WTC11 (cell line): ENCODE results near the gene CEP72. TPM values are rescaled to one million over a fixed set of nuclear protein-coding genes. Genes with fewer than 3 reads are reported as not detected.
A peak's percentile ranks its signal among the peaks of the same experiment; 100 is the strongest.

Experiments
- ATAC-seq: fragments of 200-7000 bp; cut with Tn5 transposase; 2 replicates; pipeline ENCODE4 v1.10.0; 2021; ENCODE audit warnings: mild to moderate bottlenecking, moderate library complexity
- CTCF ChIA-PET: fragments of 300-600 bp; sonication (Branson Sonifier 250); formaldehyde crosslinking; loops from one replicate; lab custom pipeline; 2021; ENCODE audit warnings: antibody characterized with exemption; lab: Charles Lee
- POLR2A ChIA-PET: fragments of 350-600 bp; sonication (Branson Sonifier 250); formaldehyde crosslinking; loops from one replicate; lab custom pipeline; 2021; ENCODE audit warnings: antibody characterized with exemption; lab: Charles Lee
- DNase-seq: peaks from one replicate; pipeline ENCODE4 v3.0.0; 2021; ENCODE audit warnings: low spot score
- H3K27ac Mint-ChIP-seq: 2 replicates; pipeline ENCODE4 v1.8.0; 2021; ENCODE audit warnings: mixed read lengths
- H3K27me3 Mint-ChIP-seq: 2 replicates; pipeline ENCODE4 v1.8.0; 2021; ENCODE audit warnings: low read depth, mild to moderate bottlenecking, moderate library complexity, mixed read lengths
- H3K36me3 Mint-ChIP-seq: 2 replicates; pipeline ENCODE4 v1.8.0; 2021; ENCODE audit warnings: mixed read lengths
- H3K4me1 Mint-ChIP-seq: 2 replicates; pipeline ENCODE4 v1.8.0; 2022; ENCODE audit warnings: mixed read lengths
- H3K4me3 Mint-ChIP-seq: 2 replicates; pipeline ENCODE4 v1.8.0; 2021; ENCODE audit warnings: mild to moderate bottlenecking, moderate library complexity, mixed read lengths
- H3K9me3 Mint-ChIP-seq: 2 replicates; pipeline ENCODE4 v1.8.0; 2021; ENCODE audit warnings: mixed read lengths
- CREM ChIP-seq: sonication (generic); formaldehyde crosslinking; IDR thresholded peaks from 2 replicates; pipeline ENCODE4 v1.8.1; 2022; ENCODE audit warnings: mild to moderate bottlenecking, missing genetic modification reagents, moderate library complexity
- ESRRA ChIP-seq: sonication (generic); formaldehyde crosslinking; IDR thresholded peaks from 2 replicates; pipeline ENCODE4 v1.8.1; 2022; ENCODE audit warnings: mild to moderate bottlenecking, missing genetic modification reagents, borderline replicate concordance
- FOXP4 ChIP-seq: sonication (generic); formaldehyde crosslinking; IDR thresholded peaks from 2 replicates; pipeline ENCODE4 v1.8.0; 2022; ENCODE audit warnings: mild to moderate bottlenecking, missing genetic modification reagents
- GTF2I ChIP-seq: fragments of 250-450 bp; sonication (Bioruptor Pico); conservative IDR thresholded peaks from 2 replicates; pipeline ENCODE4 v1.4.0; 2021; ENCODE audit warnings: mild to moderate bottlenecking
- NR1H2 ChIP-seq: sonication (generic); formaldehyde crosslinking; IDR thresholded peaks from 2 replicates; pipeline ENCODE4 v1.9.0; 2021; ENCODE audit warnings: mild to moderate bottlenecking, moderate library complexity, missing genetic modification reagents
- PREB ChIP-seq: sonication (generic); formaldehyde crosslinking; IDR thresholded peaks from 2 replicates; pipeline ENCODE4 v1.8.1; 2022; ENCODE audit warnings: mild to moderate bottlenecking, missing genetic modification reagents, moderate library complexity, borderline replicate concordance
- RELA ChIP-seq: sonication (generic); formaldehyde crosslinking; IDR thresholded peaks from 2 replicates; pipeline ENCODE4 v1.8.1; 2022; ENCODE audit warnings: missing genetic modification reagents, mild to moderate bottlenecking, borderline replicate concordance
- SMAD3 ChIP-seq: sonication (generic); formaldehyde crosslinking; IDR thresholded peaks from 2 replicates; pipeline ENCODE4 v1.8.0; 2022; ENCODE audit warnings: missing genetic modification reagents, mild to moderate bottlenecking, borderline replicate concordance
- TP53 ChIP-seq: sonication (generic); formaldehyde crosslinking; IDR thresholded peaks from 2 replicates; pipeline ENCODE4 v1.8.1; 2023; ENCODE audit warnings: mild to moderate bottlenecking, missing genetic modification reagents
- USF2 ChIP-seq: sonication (generic); formaldehyde crosslinking; IDR thresholded peaks from 2 replicates; pipeline ENCODE4 v1.8.1; 2023; ENCODE audit warnings: mild to moderate bottlenecking, missing genetic modification reagents, moderate library complexity
- ZNF317 ChIP-seq: sonication (generic); formaldehyde crosslinking; IDR thresholded peaks from 2 replicates; pipeline ENCODE4 v1.8.1; 2023; ENCODE audit warnings: low read depth, mild to moderate bottlenecking, moderate library complexity, missing genetic modification reagents, borderline replicate concordance
- ZNF423 ChIP-seq: fragments of 250-450 bp; sonication (Bioruptor Pico); IDR thresholded peaks from 2 replicates; pipeline ENCODE4 v2.1.2; 2022; ENCODE audit warnings: mild to moderate bottlenecking, moderate library complexity
- ZNF512 ChIP-seq: sonication (generic); formaldehyde crosslinking; IDR thresholded peaks from 2 replicates; pipeline ENCODE4 v1.8.1; 2022; ENCODE audit warnings: missing genetic modification reagents, borderline replicate concordance
- total RNA-seq: library from RNA; stranded (reverse); gene quantifications from 3 replicates; pipeline ENCODE4 v1.2.3, GENCODE V29; 2021

The CEP72 gene
- total RNA-seq, 1 experiment from 2014 or later: 26.6 TPM

- peak; percentile 70 for TF ChIP-seq USF2
- no peak for TF ChIP-seq FOXP4 (CRISPR knock-in tag)
- TF ChIP-seq, all 79 proteins: peak for 1
- Mint-ChIP-seq H3K4me1 (peaks cover 6% of the 10 kb centered on the region; the same call in 1 of the 2 replicates), H3K4me3 (no peak overlapping the region), H3K27me3 (peaks cover 38% of the 10 kb centered on the region), H3K9me3 (peaks cover 43% of the 10 kb centered on the region), H3K36me3 (peaks cover 4% of the 10 kb centered on the region), H3K27ac (no peak overlapping the region)
- ATAC-seq (no peak), DNase-seq (no peak)
- ChIA-PET CTCF (interaction anchor here (1.1 to 1.4 kb wide), 3 partner anchors 13 to 132 kb away, joined by 3 to 4 read pairs (median 4); no protein-coding TSS in a partner anchor), POLR2A (no interaction called here)
Measured at GRCh38 chr5:579211-579610, 32.9 kb upstream of the CEP72 start.

- no peak for ATAC-seq
- TF ChIP-seq ZNF317 (CRISPR knock-in tag): no peak
- peak; percentile 100 for TF ChIP-seq ZNF423 (CRISPR knock-in tag)
- no peak for TF ChIP-seq RELA (CRISPR knock-in tag)
- TF ChIP-seq CREM (CRISPR knock-in tag): no peak
- TF ChIP-seq PREB (CRISPR knock-in tag): no peak
- TF ChIP-seq USF2: no peak
- TF ChIP-seq GTF2I (CRISPR knock-in tag): no peak
- no peak for TF ChIP-seq NR1H2 (CRISPR knock-in tag)
- TF ChIP-seq, all 79 proteins: peak for 1
- ChIA-PET CTCF (interaction anchor here (1.1 to 1.4 kb wide), 3 partner anchors 14 to 133 kb away, joined by 3 to 4 read pairs (median 4); no protein-coding TSS in a partner anchor), POLR2A (no interaction called here)
- H3K4me1 Mint-ChIP-seq: peaks cover 6% of the 10 kb centered on the region; the same call in 1 of the 2 replicates
- H3K9me3 Mint-ChIP-seq: peaks cover 43% of the 10 kb centered on the region
- no peak for DNase-seq
- peaks cover 4% of the 10 kb centered on the region for H3K36me3 Mint-ChIP-seq
- peaks cover 34% of the 10 kb centered on the region for H3K27me3 Mint-ChIP-seq
- H3K27ac Mint-ChIP-seq: no peak overlapping the region
- no peak overlapping the region for H3K4me3 Mint-ChIP-seq
Measured at GRCh38 chr5:579746-580366, 32.3 kb upstream of the CEP72 start.

- peaks cover 6% of the 10 kb centered on the region; the same call in 1 of the 2 replicates for H3K4me1 Mint-ChIP-seq
- no peak for ATAC-seq
- ChIA-PET POLR2A (no interaction called here), CTCF (interaction anchor here (1.1 to 1.4 kb wide), 2 partner anchors 14 to 51 kb away, joined by 3 to 4 read pairs; no protein-coding TSS in a partner anchor)
- H3K27me3 Mint-ChIP-seq: peaks cover 28% of the 10 kb centered on the region
- no peak overlapping the region for H3K4me3 Mint-ChIP-seq
- no peak overlapping the region for H3K27ac Mint-ChIP-seq
- TF ChIP-seq TP53 (CRISPR knock-in tag) (no peak), ESRRA (no peak), USF2 (no peak), ZNF512 (CRISPR knock-in tag) (no peak), SMAD3 (CRISPR knock-in tag) (no peak)
- no peak for DNase-seq
- peaks cover 39% of the 10 kb centered on the region for H3K9me3 Mint-ChIP-seq
- H3K36me3 Mint-ChIP-seq: peaks cover 4% of the 10 kb centered on the region
Measured at GRCh38 chr5:580436-580835, 31.7 kb upstream of the CEP72 start.
